ENCODE measurements around the gene VAT1L. TPM values are rescaled to one million over a fixed set of nuclear protein-coding genes. Genes with fewer than 3 reads are reported as not detected.

VAT1L gene
- total and polyA plus RNA-seq, 3 donors from 2014 or later: 4.2 to 5.2 (median 4.6) TPM

GRCh38 chr16:77881355-77882030 is 93.1 kb downstream of the VAT1L start:
- H3K27me3 ChIP-seq: no peaks in the 10 kb centered on the region
- intact Hi-C loops (cut with DNase I; ENCODE audit: low total_unique reads): no loop called here
- H3K9me3 ChIP-seq: no peaks in the 10 kb centered on the region
- H3K36me3 ChIP-seq (ENCODE audit: low read depth, missing control alignments): no peaks in the 10 kb centered on the region
- 61 to 63% methylated on average over 2 of the region's 2 CpGs for WGBS, 2 donors
- DNase-seq: no peak
- H3K27ac ChIP-seq: no peak overlapping the region
- H3K4me3 ChIP-seq: no peak overlapping the region
- no peaks in the 10 kb centered on the region for H3K4me1 ChIP-seq
- TF ChIP-seq CTCF (IDR thresholded peaks at IDR 0.05) (no peak), POLR2A (IDR thresholded peaks at IDR 0.05) (no peak)

GRCh38 chr16:77882358-77882757 is 94.0 kb downstream of the VAT1L start:
- no peak overlapping the region for H3K4me3 ChIP-seq
- H3K27me3 ChIP-seq: no peaks in the 10 kb centered on the region
- H3K9me3 ChIP-seq: no peaks in the 10 kb centered on the region
- no peaks in the 10 kb centered on the region for H3K4me1 ChIP-seq
- no peaks in the 10 kb centered on the region for H3K36me3 ChIP-seq (ENCODE audit: low read depth, missing control alignments)
- H3K27ac ChIP-seq: no peak overlapping the region
- TF ChIP-seq CTCF (IDR thresholded peaks at IDR 0.05): no peak
- no peak for TF ChIP-seq POLR2A (IDR thresholded peaks at IDR 0.05)
- intact Hi-C loops (cut with DNase I; ENCODE audit: low total_unique reads): no loop called here
- DNase-seq: no peak
- WGBS, 2 donors: 56 to 59% methylated on average over 1 of the region's 1 CpG

GRCh38 chr16:77885571-77886295 is 97.4 kb downstream of the VAT1L start:
- no peak for TF ChIP-seq POLR2A (IDR thresholded peaks at IDR 0.05)
- TF ChIP-seq CTCF (IDR thresholded peaks at IDR 0.05): no peak
- no peaks in the 10 kb centered on the region for H3K4me1 ChIP-seq
- no peak overlapping the region for H3K27ac ChIP-seq
- intact Hi-C loops (cut with DNase I; ENCODE audit: low total_unique reads): no loop called here
- 63 to 72% methylated on average over 6 of the region's 6 CpGs for WGBS, 2 donors
- H3K27me3 ChIP-seq: no peaks in the 10 kb centered on the region
- no peak for DNase-seq
- no peaks in the 10 kb centered on the region for H3K9me3 ChIP-seq
- H3K36me3 ChIP-seq (ENCODE audit: low read depth, missing control alignments): no peaks in the 10 kb centered on the region
- H3K4me3 ChIP-seq: no peak overlapping the region

GRCh38 chr16:77888871-77889270 is 100.5 kb downstream of the VAT1L start:
- intact Hi-C loops (cut with DNase I; ENCODE audit: low total_unique reads): no loop called here
- DNase-seq: no peak
- Histone ChIP-seq H3K4me1 (no peaks in the 10 kb centered on the region), H3K27ac (no peak overlapping the region), H3K36me3 (ENCODE audit: low read depth, missing control alignments) (no peaks in the 10 kb centered on the region), H3K27me3 (no peaks in the 10 kb centered on the region), H3K4me3 (no peak overlapping the region), H3K9me3 (no peaks in the 10 kb centered on the region)
- 62 to 63% methylated on average over 7 of the region's 7 CpGs for WGBS, 2 donors
- no peak for TF ChIP-seq POLR2A (IDR thresholded peaks at IDR 0.05)
- TF ChIP-seq CTCF (IDR thresholded peaks at IDR 0.05): no peak

Measured in testis (tissue), 3 donors.